ENCODE measurements around the gene CCDC43.
"Not testable (repeated sequence)": the region's sequence is repeated elsewhere in the genome, so short reads cannot be mapped to it uniquely, and the experiment has no call there.

CCDC43 gene

GRCh38 chr17:44666006-44666405, 23.6 kb downstream of the CCDC43 start:
- DNase-seq, result no peak

GRCh38 chr17:44664867-44665266, 24.7 kb downstream of the CCDC43 start:
- no peak for DNase-seq

- DNase-seq, result no peak
These were observed 26.5 kb downstream of the CCDC43 start for GRCh38 chr17:44663095-44663494.

GRCh38 chr17:44661835-44662234, 27.7 kb downstream of the CCDC43 start:
- no peak for DNase-seq

GRCh38 chr17:44655983-44656710, 33.4 kb downstream of the CCDC43 start, which contains the start of gene MEIOC:
MEIOC (plus strand) TSS chr17:44656468; CDS start chr17:44656614, 146 bp downstream.
- DNase-seq, result peak; percentile 76 to 87

GRCh38 chr17:44653954-44654353, 35.6 kb downstream of the CCDC43 start:
- DNase-seq, result no peak

GRCh38 chr17:44653384-44653783, 36.2 kb downstream of the CCDC43 start:
- no peak for DNase-seq

- no peak for DNase-seq
These were observed 36.8 kb downstream of the CCDC43 start for GRCh38 chr17:44652727-44653126.

GRCh38 chr17:44651228-44651627, 38.3 kb downstream of the CCDC43 start:
- DNase-seq, result no peak

- DNase-seq, result no peak
These were observed 40.6 kb downstream of the CCDC43 start for GRCh38 chr17:44648963-44649362.

GRCh38 chr17:44647736-44648135, 41.8 kb downstream of the CCDC43 start:
- no peak for DNase-seq

- no peak for DNase-seq
These were observed 43.3 kb downstream of the CCDC43 start for GRCh38 chr17:44646280-44646679.

- no peak for DNase-seq
These were observed 44.2 kb downstream of the CCDC43 start for GRCh38 chr17:44645341-44645740.

GRCh38 chr17:44642834-44643233, 46.7 kb downstream of the CCDC43 start:
- no peak for DNase-seq

- DNase-seq, result no peak
These were observed 52.5 kb downstream of the CCDC43 start for GRCh38 chr17:44637066-44637465.

GRCh38 chr17:44636562-44636961, 53.0 kb downstream of the CCDC43 start:
- DNase-seq, result peak in 1 of 2 experiments; percentile 44

GRCh38 chr17:44634401-44634800, 55.2 kb downstream of the CCDC43 start:
- DNase-seq, result not testable (repeated sequence)

- no peak for DNase-seq
These were observed 55.6 kb downstream of the CCDC43 start for GRCh38 chr17:44633998-44634397.

- no peak for DNase-seq
These were observed 58.9 kb downstream of the CCDC43 start for GRCh38 chr17:44630703-44631102.

GRCh38 chr17:44629314-44629713, 60.3 kb downstream of the CCDC43 start:
- no peak for DNase-seq

GRCh38 chr17:44628243-44629188, 61.1 kb downstream of the CCDC43 start:
- peak; percentile 78 to 93 for DNase-seq

- DNase-seq, result no peak
These were observed 61.9 kb downstream of the CCDC43 start for GRCh38 chr17:44627513-44628242.
